ENCODE measurements around the gene MOV10.
"Not testable (repeated sequence)": the region's sequence is repeated elsewhere in the genome, so short reads cannot be mapped to it uniquely, and the experiment has no call there.

The MOV10 gene, protein sequence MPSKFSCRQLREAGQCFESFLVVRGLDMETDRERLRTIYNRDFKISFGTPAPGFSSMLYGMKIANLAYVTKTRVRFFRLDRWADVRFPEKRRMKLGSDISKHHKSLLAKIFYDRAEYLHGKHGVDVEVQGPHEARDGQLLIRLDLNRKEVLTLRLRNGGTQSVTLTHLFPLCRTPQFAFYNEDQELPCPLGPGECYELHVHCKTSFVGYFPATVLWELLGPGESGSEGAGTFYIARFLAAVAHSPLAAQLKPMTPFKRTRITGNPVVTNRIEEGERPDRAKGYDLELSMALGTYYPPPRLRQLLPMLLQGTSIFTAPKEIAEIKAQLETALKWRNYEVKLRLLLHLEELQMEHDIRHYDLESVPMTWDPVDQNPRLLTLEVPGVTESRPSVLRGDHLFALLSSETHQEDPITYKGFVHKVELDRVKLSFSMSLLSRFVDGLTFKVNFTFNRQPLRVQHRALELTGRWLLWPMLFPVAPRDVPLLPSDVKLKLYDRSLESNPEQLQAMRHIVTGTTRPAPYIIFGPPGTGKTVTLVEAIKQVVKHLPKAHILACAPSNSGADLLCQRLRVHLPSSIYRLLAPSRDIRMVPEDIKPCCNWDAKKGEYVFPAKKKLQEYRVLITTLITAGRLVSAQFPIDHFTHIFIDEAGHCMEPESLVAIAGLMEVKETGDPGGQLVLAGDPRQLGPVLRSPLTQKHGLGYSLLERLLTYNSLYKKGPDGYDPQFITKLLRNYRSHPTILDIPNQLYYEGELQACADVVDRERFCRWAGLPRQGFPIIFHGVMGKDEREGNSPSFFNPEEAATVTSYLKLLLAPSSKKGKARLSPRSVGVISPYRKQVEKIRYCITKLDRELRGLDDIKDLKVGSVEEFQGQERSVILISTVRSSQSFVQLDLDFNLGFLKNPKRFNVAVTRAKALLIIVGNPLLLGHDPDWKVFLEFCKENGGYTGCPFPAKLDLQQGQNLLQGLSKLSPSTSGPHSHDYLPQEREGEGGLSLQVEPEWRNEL

DNA sequence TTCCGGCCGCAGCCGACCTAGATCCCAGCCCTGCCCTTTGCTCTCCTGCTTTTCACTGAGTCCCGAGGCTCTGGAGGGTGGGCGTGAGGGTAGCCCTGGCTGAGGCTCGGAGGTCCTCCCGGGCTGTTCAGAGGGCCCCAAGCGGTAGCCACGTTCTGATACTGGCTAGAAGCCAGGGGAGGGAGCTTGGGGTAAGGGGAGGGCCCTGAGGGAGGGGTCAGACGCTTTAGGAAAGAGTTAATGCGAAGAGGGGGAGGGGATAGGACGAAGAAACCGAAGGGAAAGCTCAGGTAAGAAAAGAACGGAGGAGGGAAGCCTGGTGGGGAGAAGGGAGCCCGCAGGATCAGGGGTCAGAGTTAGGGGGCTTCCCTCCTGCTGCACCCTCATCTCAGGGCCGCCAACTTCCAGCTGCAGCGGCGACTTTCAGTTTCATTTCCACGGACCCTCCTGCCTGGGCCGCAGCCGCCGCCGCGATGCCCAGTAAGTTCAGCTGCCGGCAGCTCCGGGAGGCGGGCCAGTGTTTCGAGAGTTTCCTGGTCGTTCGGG is at the start of gene MOV10:
Gene MOV10 (plus strand): TSS at position 220 of the 546 bp plus-strand sequence. CDS start 254 bp downstream, at position 474.
- peak within 1 kb of the TSS; percentile 74 for H3K4me3 ChIP-seq (ENCODE audit: low read depth, low read length)
- peak; percentile 39 for DNase-seq (ENCODE audit: low read depth)

DNA sequence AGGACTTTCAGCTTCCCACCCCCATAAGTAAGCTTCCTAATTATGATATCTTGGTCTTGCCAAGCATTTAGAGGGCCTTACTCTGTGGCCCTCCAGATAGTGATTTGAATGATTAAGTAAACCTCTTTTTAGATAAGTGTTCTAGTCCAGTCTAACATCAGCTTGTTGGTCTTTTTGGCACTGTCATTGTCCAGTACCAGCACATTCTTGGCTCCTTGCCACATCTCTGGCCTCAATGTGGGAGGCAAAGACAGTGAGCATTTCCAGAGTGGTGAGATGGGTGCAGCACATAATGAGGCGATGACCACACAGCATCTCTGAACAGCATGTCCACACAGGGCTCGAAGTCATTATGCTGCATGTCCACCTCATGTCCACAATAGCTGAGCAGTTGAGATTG is 48.8 kb upstream of the MOV10 start:
- no peak for DNase-seq (ENCODE audit: low read depth)

DNA sequence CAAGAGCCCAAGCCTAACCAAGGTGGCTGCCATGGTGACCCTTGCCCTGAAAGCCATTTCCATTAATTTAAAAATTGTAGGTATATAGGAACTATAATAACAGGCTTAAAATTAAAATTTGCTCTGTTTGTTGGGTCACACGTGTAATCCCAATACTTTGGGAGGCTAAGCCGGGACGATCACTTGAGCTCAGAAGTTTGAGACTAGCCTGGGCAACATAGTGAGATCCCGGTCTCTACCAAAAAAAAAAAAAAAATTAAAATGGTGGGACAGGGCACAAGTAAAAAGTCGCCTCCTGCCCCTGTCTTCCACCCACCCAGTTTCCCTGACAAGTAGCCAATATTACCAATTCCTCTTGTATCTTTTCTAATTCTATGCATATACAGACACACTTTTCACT is 48.3 kb upstream of the MOV10 start:
- no peak overlapping the region for H3K4me3 ChIP-seq (ENCODE audit: low read depth, low read length)
- no peak for DNase-seq (ENCODE audit: low read depth)

More for the DNA sequence above, 48.8 kb upstream of the MOV10 start:
- H3K4me3 ChIP-seq (ENCODE audit: low read depth, low read length): no peak overlapping the region

DNA sequence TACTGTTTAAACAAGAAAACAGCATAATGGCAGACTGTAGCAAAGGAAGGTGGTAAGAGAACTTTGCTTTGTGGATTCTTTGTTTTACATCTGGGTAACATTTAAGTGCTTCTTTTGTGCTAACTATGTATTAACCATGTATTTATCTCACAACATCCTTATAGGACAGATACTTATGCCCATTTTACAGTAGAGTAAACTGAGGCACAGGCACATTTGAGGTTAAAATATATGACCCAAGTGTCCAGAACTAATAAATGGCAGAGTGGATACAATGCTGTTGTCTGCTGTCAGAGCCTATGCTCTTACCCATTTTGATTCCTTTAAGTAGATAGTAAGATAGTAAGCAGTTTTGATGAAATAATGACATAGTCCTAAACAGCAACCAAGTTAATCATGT is 47.6 kb upstream of the MOV10 start:
- no peak overlapping the region for H3K4me3 ChIP-seq (ENCODE audit: low read depth, low read length)
- DNase-seq (ENCODE audit: low read depth): no peak

DNA sequence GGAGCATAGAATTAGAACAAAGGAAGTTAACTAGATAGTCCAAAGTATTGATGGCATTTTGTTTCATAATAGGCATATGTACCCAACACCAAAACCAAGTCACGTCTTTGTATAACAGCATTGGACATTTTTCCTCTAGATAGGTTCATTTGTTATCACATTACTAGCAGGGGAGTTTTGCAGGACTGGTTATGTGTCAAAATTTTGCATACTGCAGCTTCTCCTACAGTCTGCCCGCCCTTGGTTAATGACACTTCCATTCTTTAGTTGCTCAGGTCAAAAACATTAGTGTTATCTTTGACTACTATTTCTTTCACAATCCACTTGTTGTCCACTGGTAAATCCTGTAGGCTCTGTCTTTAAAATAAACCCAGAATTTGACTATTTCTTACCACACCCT is 45.9 kb upstream of the MOV10 start:
- no peak for DNase-seq (ENCODE audit: low read depth)
- no peak overlapping the region for H3K4me3 ChIP-seq (ENCODE audit: low read depth, low read length)

DNA sequence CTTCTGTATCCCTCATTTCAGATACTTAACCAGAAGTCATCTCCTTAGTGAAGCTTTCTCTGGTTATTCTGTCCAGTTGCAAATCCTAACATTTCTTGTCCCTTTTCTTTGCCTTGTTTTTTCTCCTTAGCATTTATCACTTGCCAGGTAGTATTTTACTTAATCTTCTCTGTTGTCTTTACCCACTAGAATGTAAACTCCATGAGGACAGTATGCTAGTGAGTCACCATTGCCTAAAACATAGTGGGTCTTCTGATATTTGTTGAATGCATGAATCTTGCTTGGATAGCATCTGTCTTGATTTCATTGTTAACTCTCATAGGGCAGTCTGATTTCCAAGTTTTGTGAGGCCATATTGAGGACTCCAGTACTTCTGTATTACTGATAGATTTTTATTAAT is 45.2 kb upstream of the MOV10 start:
- no peak for DNase-seq (ENCODE audit: low read depth)
- H3K4me3 ChIP-seq (ENCODE audit: low read depth, low read length): no peak overlapping the region

DNA sequence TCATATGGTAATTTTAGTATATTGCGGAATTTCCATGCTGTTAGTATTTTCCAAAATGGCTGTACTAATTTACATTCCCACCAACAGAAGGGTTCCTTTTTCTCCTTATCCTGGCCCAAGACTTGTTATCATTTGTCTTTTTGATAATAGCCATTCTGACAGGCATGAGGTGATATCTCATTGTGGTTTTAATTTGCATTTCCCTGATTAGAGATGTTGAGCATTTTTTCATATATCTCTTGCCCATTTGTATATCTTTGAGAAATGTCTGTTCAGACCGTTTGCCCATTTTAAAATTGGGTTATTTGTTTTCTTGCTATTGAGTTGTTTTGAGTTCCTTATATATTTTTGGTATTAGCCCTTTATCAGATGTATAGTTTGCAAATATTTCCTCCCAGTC is 40.8 kb upstream of the MOV10 start:
- DNase-seq (ENCODE audit: low read depth): no peak
- no peak overlapping the region for H3K4me3 ChIP-seq (ENCODE audit: low read depth, low read length)

DNA sequence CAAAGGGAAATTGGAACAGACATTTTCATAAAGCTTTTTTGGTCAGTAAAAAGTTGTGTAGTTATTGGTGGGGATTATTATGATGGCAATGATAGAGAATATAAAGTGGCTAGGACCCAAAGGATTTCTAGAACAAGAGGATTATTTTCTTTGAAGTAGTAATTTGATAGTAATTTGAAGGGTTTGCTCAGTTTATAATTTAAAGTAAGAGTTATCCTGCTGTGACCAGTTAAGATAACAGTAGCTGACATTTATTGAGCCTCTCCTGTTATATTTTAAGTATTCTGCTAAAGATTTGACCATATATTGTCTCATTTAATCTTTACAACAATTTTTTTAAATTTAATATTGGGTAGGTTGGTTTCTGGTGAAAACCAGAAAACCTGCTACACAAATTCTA is 40.1 kb upstream of the MOV10 start:
- H3K4me3 ChIP-seq (ENCODE audit: low read depth, low read length): no peak overlapping the region
- DNase-seq (ENCODE audit: low read depth): no peak

DNA sequence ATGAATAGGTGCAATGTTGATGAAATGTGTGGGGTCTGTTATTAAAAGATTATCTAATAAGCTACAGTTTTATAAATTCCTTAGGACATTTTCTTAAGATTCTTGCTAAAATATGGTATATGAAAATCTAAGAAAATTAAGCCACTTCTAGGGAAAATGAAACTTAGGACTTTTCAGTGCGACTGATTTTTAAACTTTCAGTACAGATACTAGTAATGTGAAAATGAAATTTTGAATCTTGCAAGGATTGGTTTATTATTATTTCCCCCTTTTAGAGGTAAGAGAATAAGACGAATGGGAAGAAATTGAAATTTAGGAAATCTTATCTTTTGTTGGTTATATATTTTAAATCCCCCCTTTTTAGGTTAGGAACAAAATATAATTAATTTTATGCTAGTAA is 38.4 kb upstream of the MOV10 start:
- no peak for DNase-seq (ENCODE audit: low read depth)
- no peak overlapping the region for H3K4me3 ChIP-seq (ENCODE audit: low read depth, low read length)

DNA sequence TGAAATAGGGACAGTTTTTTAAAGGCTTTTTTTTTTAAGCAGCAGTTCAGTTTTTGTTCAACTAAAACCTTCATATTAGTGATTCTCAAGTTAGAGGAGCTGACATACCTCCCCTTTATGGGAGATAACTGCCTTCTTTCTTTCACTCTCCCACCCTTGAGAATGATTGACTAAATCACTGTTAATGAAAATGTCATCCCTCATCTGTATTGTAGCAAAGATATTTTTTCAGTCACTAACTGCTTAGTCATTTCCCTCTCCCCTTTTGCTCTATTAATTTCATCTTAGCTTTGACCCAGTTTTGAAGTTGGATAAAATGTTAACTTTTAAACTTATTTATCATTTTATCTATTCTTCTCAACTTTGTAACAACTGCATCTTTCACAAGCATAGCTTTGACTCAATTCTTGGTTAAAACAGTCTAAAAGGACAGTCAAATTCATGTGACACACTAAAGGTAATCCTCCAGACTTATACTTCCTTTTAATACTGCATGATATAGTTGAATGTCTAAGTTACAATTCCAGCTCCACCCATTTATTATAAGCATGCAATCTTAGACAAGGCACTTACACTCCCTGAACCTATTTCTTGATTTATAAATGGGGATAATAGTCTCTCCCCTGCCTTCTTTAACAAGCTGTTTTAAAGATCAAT is 37.7 kb upstream of the MOV10 start:
- DNase-seq (ENCODE audit: low read depth): no peak

DNA sequence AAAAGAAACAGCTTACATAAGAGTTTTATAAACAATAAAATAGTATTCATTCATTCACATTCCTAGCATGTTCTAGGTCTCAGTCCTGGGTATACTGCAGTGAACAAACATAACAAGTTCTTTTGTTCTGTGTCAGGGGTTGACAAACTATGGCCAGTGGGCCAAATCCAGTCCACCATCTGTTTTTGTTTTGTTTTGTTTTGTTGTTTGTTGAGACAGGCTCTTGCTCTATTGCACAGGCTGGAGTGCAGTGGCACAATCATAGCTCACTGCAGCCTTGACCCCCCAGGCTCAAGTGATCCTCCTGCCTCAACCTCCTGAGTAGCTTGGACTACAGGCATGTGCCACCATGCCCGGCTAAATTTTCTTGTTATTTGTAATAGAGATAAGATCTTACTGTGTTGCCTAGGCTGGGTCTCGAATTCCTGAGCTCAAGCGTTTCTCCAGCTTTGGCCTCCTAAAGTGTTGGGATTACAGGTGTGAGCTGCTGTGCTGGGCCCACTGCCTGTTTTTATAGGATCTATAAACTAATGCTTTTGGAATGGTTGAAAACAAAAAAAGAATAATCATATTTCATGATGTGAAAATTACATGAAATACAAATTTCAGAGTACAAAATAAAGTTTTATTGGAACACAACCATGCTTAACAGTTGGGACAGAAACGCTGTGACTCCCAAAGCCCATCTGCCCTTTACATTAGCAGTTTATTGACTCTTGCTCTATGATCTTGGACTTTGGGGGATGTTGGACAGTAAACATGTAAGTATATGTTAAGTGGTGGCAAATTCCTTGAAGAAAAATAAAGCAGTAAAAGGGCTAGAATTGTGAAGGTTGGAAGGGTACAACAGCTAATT is 37.0 kb upstream of the MOV10 start:
- DNase-seq (ENCODE audit: low read depth): no peak
- H3K4me3 ChIP-seq (ENCODE audit: low read depth, low read length): no peak overlapping the region

More for the DNA sequence above, 37.7 kb upstream of the MOV10 start:
- H3K4me3 ChIP-seq (ENCODE audit: low read depth, low read length): no peak overlapping the region

DNA sequence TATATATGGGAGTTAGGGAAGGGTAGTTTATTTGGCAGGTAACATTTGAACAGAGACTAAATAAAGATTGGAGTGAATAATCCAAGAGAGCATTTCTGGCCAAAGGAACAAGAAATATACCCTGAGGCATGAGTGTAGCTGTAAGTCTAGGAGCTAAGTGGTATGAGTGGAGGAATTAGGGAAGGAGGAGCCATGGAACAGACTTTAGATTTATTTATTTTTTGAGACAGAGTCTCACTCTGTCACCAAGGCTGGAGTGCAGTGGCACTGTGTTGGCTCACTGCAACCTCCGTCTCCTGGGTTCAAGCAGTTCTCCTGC is 36.4 kb upstream of the MOV10 start:
- no peak overlapping the region for H3K4me3 ChIP-seq (ENCODE audit: low read depth, low read length)
- DNase-seq (ENCODE audit: low read depth): no peak

DNA sequence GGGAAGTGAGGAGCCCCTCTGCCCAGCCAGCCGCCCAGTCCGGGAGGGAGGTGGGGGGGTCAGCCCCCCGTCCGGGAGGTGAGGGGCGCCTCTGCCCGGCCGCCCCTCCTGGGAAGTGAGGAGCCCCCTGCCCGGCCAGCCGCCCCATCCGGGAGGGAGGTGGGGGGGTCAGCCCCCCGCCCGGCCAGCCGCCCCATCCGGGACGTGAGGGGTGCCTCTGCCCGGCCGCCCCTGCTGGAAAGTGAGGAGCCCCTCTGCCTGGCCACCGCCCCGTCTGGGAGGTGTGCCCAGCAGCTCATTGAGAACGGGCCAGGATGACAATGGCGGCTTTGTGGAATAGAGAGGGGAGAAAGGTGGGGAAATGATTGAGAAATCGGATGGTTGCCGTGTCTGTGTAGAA is 34.0 kb upstream of the MOV10 start:
- DNase-seq (ENCODE audit: low read depth); H3K4me3 ChIP-seq (ENCODE audit: low read depth, low read length): not testable (repeated sequence)

DNA sequence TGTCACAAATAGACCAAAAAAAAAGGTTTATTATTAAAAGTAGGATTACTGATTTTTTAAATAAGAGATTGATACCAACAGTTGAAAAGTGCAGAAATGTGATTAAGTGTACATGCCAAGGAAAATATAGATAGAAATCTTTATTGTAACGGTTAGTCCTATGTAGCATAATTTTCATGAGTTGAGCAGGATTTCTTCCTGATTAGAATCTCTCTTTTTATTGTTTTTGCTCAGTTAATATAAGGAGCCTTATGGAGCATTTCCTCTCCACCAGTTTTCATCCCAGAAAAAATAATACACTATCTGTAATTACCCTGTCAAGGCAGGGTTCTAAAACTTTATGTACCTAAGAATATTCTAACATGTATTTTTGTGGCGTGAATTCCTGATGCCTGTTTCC is 31.4 kb upstream of the MOV10 start:
- no peak for DNase-seq (ENCODE audit: low read depth)
- no peak overlapping the region for H3K4me3 ChIP-seq (ENCODE audit: low read depth, low read length)

DNA sequence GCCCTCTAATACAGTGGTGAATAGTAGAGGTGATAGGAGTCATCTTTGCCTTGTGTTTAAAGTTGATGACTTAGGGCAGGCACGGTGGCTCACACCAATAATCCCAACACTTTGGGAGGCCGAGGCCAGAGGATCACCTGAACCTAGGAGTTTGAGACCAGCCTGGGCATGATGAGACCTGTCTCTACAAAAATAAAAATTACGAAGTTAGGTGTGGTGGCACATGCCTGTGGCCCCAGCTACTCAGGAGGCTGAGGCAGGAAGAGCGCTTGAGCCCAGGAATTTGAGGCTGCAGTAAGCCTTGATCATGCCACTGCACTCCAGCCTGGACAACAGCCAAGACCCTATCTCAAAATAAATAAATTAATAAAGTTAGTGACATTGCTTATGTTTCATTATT is 28.2 kb upstream of the MOV10 start:
- H3K4me3 ChIP-seq (ENCODE audit: low read depth, low read length): no peak overlapping the region
- no peak for DNase-seq (ENCODE audit: low read depth)

DNA sequence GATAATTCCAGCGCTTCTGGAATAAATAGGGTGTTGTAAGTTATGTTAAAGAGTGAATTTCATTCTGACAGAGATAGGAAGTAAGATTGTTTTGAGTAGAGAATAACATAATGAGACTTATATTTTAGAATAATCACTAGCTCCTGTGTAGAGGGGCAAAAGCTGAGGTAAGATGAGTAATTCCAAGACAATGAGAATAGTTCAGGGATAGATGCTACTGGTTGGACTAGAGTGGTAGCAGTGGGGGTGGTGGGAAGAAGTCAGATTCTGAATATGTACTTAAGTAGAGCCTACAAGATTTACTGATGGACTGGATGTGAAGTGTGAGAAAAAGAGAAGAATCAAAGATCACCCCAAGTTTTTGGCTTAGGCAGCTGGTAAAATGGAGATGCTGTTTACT is 23.3 kb upstream of the MOV10 start:
- H3K4me3 ChIP-seq (ENCODE audit: low read depth, low read length): no peak overlapping the region
- no peak for DNase-seq (ENCODE audit: low read depth)

DNA sequence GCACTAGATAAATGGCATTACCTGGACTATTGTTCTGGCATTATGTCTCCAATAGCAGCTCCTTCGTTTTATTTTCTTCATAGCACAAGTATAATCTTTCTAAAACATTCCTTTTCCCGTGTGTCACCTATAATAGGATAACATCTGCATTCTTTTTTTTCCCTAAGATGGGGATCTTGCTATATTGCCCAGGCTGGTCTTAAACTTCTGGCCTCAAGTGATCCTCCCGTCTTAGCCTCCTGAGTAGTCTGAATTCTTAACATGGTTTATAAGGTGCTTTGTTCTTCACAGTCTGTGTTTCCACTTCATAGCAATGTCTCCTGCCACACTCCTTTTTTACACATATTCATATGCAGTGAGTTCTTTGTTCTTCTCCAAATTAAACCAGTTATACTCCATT is 8.6 kb upstream of the MOV10 start:
- no peak overlapping the region for H3K4me3 ChIP-seq (ENCODE audit: low read depth, low read length)
- DNase-seq (ENCODE audit: low read depth): no peak

DNA sequence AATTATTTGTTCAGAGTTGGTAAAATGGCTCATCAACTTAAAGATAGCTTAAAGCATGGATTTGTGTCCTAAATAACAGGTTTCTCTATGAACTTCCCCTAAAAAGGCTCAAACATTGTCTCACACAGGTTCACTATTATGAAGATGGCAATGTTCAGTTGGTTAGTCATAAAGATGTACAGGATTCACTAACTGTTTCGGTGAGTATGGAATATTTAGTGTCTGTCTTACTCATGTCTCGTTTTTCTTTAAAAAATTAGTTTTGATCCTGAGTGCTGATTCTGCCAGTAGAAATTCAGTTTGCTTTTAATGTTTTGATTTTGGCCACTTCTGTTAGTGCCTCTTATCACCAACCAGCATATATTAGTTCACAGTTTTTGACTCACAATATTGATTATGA is 7.5 kb upstream of the MOV10 start:
- no peak overlapping the region for H3K4me3 ChIP-seq (ENCODE audit: low read depth, low read length)
- no peak for DNase-seq (ENCODE audit: low read depth)

DNA sequence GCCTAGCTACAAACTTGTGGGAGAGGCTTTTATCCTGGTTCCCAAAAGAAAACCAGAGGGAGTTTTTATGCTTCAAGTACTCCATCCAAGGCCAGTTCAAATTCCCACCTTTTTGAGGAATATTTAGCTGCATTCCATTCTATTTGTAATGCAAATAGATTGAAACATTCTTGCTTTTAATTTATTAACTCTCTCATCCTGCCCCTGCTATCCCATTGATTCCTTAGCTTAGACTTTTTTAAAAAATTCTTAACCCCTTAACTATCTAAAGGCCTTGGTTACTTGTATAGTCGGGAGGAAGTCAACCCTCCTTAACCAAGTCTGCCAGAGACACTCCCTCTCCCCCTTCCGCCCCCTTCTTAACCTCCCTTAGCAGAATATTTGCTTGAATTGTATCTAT is 2.5 kb upstream of the MOV10 start:
- no peak overlapping the region for H3K4me3 ChIP-seq (ENCODE audit: low read depth, low read length)
- no peak for DNase-seq (ENCODE audit: low read depth)

All from skeletal muscle cell (primary cell).